Endothelial cell of umbilical vein (primary cell): ENCODE data around the gene MT1X. TPM values are rescaled to one million over a fixed set of nuclear protein-coding genes. Genes with fewer than 3 reads are reported as not detected.

ENCODE experiments used
- BruUV-seq: library from RNA; stranded (reverse); fragments of 400-500 nt; replicated peaks from 2 replicates; lab custom pipeline; 2021; lab: Mats Ljungman, UMichigan
- CTCF ChIA-PET: fragments of 300-600, 350-600 bp; sonication (Branson Sonifier 250); formaldehyde crosslinking; loops from one replicate; lab custom pipeline; 2021; ENCODE audit warnings: antibody characterized with exemption, inconsistent platforms; lab: Charles Lee
- POLR2A ChIA-PET: fragments of 300-600, 350-600 bp; sonication (Branson Sonifier 250); formaldehyde crosslinking; loops from one replicate; lab custom pipeline; 2021; ENCODE audit warnings: antibody characterized with exemption, inconsistent platforms; lab: Charles Lee
- DNase-seq: peaks from one replicate; pipeline ENCODE4 v3.0.0-alpha.2; 2011; ENCODE audit warnings: low read depth, low spot score
- FAIRE-seq: peaks from 2 replicates; lab custom pipeline; 2011; peaks lifted over from hg19 to GRCh38; lab: Jason Lieb, UNC
- H2AFZ ChIP-seq: 2 replicates; pipeline ENCODE4 v1.6.0; 2012; ENCODE audit warnings: low read depth, low read length, control low read depth, inconsistent platforms
- H3K27ac ChIP-seq: 2 replicates; pipeline ENCODE4 v1.5.1; 2011; ENCODE audit warnings: low read depth, mild to moderate bottlenecking, control low read depth, low read length, moderate library complexity; ENCODE audit not compliant: insufficient read depth
- H3K27me3 ChIP-seq, 2 experiments: 2 replicates each; pipeline versions ENCODE4 v1.6.0 to v1.6.1; 2011; ENCODE audit warnings: low read length in 2 of 2, mixed read lengths in 1 of 2; ENCODE audit not compliant: control insufficient read depth in 2 of 2, insufficient read depth in 2 of 2
- H3K36me3 ChIP-seq, 2 experiments: 2 replicates in 1 of 2; 3 replicates in 1 of 2; pipeline ENCODE4 v1.5.1; 2011; ENCODE audit warnings: low read length in 2 of 2, mild to moderate bottlenecking in 1 of 2, moderate library complexity in 1 of 2; ENCODE audit not compliant: control insufficient read depth in 2 of 2, insufficient read depth in 2 of 2; ENCODE audit errors: extremely low read depth in 1 of 2
- H3K4me1 ChIP-seq: 3 replicates; pipeline ENCODE4 v1.5.1; 2011; ENCODE audit warnings: mild to moderate bottlenecking, low read length; ENCODE audit not compliant: control insufficient read depth, insufficient read depth; ENCODE audit errors: extremely low read depth
- H3K4me2 ChIP-seq: 2 replicates; pipeline ENCODE4 v1.6.1; 2011; ENCODE audit warnings: low read length, control low read depth, mixed read lengths; ENCODE audit not compliant: insufficient read depth
- H3K4me3 ChIP-seq, 3 experiments: fragments of 200-600 bp in 1 of 3; sonication (generic), shearing (Covaris generic) in 1 of 3; replicated peaks in 1 of 3; 2 replicates each; pipeline ENCODE4 v1.5.1; 2011 to 2016; ENCODE audit warnings: control low read depth in 3 of 3, low read length in 3 of 3, mild to moderate bottlenecking in 2 of 3, inconsistent platforms in 1 of 3, low read depth in 1 of 3, moderate library complexity in 1 of 3; ENCODE audit not compliant: insufficient read depth in 1 of 3
- H3K79me2 ChIP-seq: 2 replicates; pipeline ENCODE4 v1.6.0; 2012; ENCODE audit warnings: low read length, inconsistent platforms; ENCODE audit not compliant: control insufficient read depth, insufficient read depth
- H3K9ac ChIP-seq: replicated peaks from 2 replicates; pipeline ENCODE3; 2011; ENCODE audit warnings: low read length, control low read depth; ENCODE audit not compliant: insufficient read depth; ENCODE audit errors: extremely low read depth
- H3K9me1 ChIP-seq: replicated peaks from 3 replicates; pipeline ENCODE4 v1.6.0; 2011; ENCODE audit warnings: mild to moderate bottlenecking, low read length; ENCODE audit not compliant: control insufficient read depth, insufficient read depth; ENCODE audit errors: extremely low read depth
- H3K9me3 ChIP-seq: replicated peaks from 2 replicates; pipeline ENCODE4 v1.5.1; 2012; ENCODE audit warnings: low read length, inconsistent platforms; ENCODE audit not compliant: control insufficient read depth, insufficient read depth
- H4K20me1 ChIP-seq: replicated peaks from 2 replicates; pipeline ENCODE3; 2011; ENCODE audit warnings: mild to moderate bottlenecking, low read length; ENCODE audit not compliant: control insufficient read depth, insufficient read depth; ENCODE audit errors: extremely low read depth
- CTCF ChIP-seq, 2 donors: IDR thresholded peaks; 1 replicate in 1 of 2; 2 replicates in 1 of 2; pipeline ENCODE4 v1.5.1; 2011; ENCODE audit warnings: low read length in 2 of 2, mild to moderate bottlenecking in 2 of 2, moderate library complexity in 2 of 2, control low read depth in 1 of 2, inconsistent platforms in 1 of 2, low read depth in 1 of 2; ENCODE audit not compliant: insufficient read depth in 1 of 2; ENCODE audit errors: extremely low read depth in 1 of 2
- EZH2 ChIP-seq: IDR thresholded peaks from 2 replicates; pipeline ENCODE4 v1.6.1; 2012; ENCODE audit warnings: borderline replicate concordance, low read depth, mild to moderate bottlenecking, moderate library complexity, low read length, inconsistent platforms; ENCODE audit not compliant: severe bottlenecking
- FOS ChIP-seq: IDR thresholded peaks from 2 replicates; pipeline ENCODE4 v1.6.1; 2011; ENCODE audit warnings: mild to moderate bottlenecking, low read length, moderate library complexity, borderline replicate concordance; ENCODE audit not compliant: insufficient read depth
- GATA2 ChIP-seq: IDR thresholded peaks from 2 replicates; pipeline ENCODE4 v1.7.0; 2011; ENCODE audit warnings: low read depth, mild to moderate bottlenecking, moderate library complexity, mixed read lengths, low read length; ENCODE audit not compliant: insufficient read length, insufficient read depth
- JUN ChIP-seq: IDR thresholded peaks from 2 replicates; pipeline ENCODE4 v1.6.1; 2011; ENCODE audit warnings: borderline replicate concordance, low read depth; ENCODE audit not compliant: insufficient read length, insufficient read depth
- MAX ChIP-seq: IDR thresholded peaks from 2 replicates; pipeline ENCODE4 v1.6.1; 2011; ENCODE audit not compliant: insufficient read depth, insufficient read length
- MYC ChIP-seq: IDR thresholded peaks from one replicate; pipeline ENCODE4 v1.6.1; 2011; ENCODE audit warnings: mild to moderate bottlenecking, low read depth, low read length
- POLR2A ChIP-seq: IDR thresholded peaks from 2 replicates; pipeline ENCODE4 v1.6.1; 2012; ENCODE audit warnings: low read depth, mild to moderate bottlenecking, control low read depth, low read length
- POLR2AphosphoS5 ChIP-seq: IDR thresholded peaks from 2 replicates; pipeline ENCODE4 v1.6.1; 2012; ENCODE audit warnings: low read depth, mild to moderate bottlenecking, control low read depth, low read length, moderate library complexity; ENCODE audit not compliant: insufficient read depth
- dilution Hi-C: fragments of 300-500 bp; cut with MboI; formaldehyde crosslinking; loops from one replicate; pipeline ENCODE4 v1.15.0; 2019; ENCODE audit warnings: low sequenced_read_pairs; ENCODE audit not compliant: extremely low pct_ligation_motif_present
- intact Hi-C: fragments of 100-400 bp; cut with micrococcal nuclease; formaldehyde crosslinking; loops from one replicate; pipeline ENCODE4 v1.10.0; 2022
- polyA plus RNA-seq, 4 experiments: library from polyadenylated mRNA; depleted of rRNA in 3 of 4; stranded (reverse) in 3 of 4; unstranded in 1 of 4; fragments of >200 nt; gene quantifications; 2 replicates each; pipeline versions ENCODE4 v1.2.1 to v1.2.3, GENCODE V29; 2011 to 2012; ENCODE audit warnings: missing spikeins in 1 of 4
- total RNA-seq: library from RNA; stranded (reverse); gene quantifications from 2 replicates; pipeline ENCODE4 v1.2.3, GENCODE V29; 2021

MT1X gene
- total and polyA plus RNA-seq, 2 donors (not counting 3 experiments of a cell fraction or from before 2014, with no cell fraction given): 15.6 to 46.7 TPM

GRCh38 chr16:56643833-56644232, 38.4 kb upstream of the MT1X start:
- no peak overlapping the region for H3K9ac ChIP-seq
- H3K4me3 ChIP-seq: no peak overlapping the region
- H2AFZ ChIP-seq: peak overlapping the region; percentile 64
- peak overlapping the region; percentile 32 for H3K4me2 ChIP-seq
- ChIA-PET POLR2A (interaction anchor here (0.6 kb wide), 2 partner anchors 10 to 37 kb away, joined by 3 to 4 read pairs; no protein-coding TSS in a partner anchor), CTCF (interaction anchor here (0.8 to 3.2 kb wide), 8 partner anchors 18 to 130 kb away, joined by 3 to 19 read pairs (median 4); no protein-coding TSS in a partner anchor)
- no peak for DNase-seq
- peaks cover 40 to 60% of the 10 kb centered on the region in 2 experiments for H3K27me3 ChIP-seq
- no TSS peak for BruUV-seq
- intact Hi-C loops: no loop called here
- dilution Hi-C loops: no loop called here
- no peaks in the 10 kb centered on the region for H3K9me3 ChIP-seq
- peaks cover 8% of the 10 kb centered on the region for H3K4me1 ChIP-seq
- TF ChIP-seq POLR2A (no peak), GATA2 (no peak), FOS (no peak), CTCF (IDR thresholded peaks at IDR 0.05; ENCODE audit: extremely low read depth in 1 of 2, insufficient read depth in 1 of 2, low read depth in 1 of 2, low read length in 2 of 2) (no peak), POLR2AphosphoS5 (no peak), MYC (no peak), JUN (no peak), EZH2 (no peak), MAX (no peak)
- no peak overlapping the region for H3K27ac ChIP-seq
- no peak for FAIRE-seq
- no peaks in the 10 kb centered on the region for H3K79me2 ChIP-seq
- H3K9me1 ChIP-seq: no peaks in the 10 kb centered on the region
- no peaks in the 10 kb centered on the region for H4K20me1 ChIP-seq
- no peaks in the 10 kb centered on the region for H3K36me3 ChIP-seq
